Muscle of leg (tissue), 11 donors: Measurements from ENCODE around the gene CLSTN3. TPM values are rescaled to one million over a fixed set of nuclear protein-coding genes. Genes with fewer than 3 reads are reported as not detected.

Source experiments
- DNase-seq: peaks from one replicate; pipeline ENCODE4 v3.0.0; 2013
- H3K27ac ChIP-seq: one replicate; pipeline ENCODE4 v1.5.1; 2013; ENCODE audit warnings: mild to moderate bottlenecking, low read length, control low read depth
- H3K27me3 ChIP-seq: one replicate; pipeline ENCODE4 v1.6.1; 2013; ENCODE audit warnings: low read length; ENCODE audit not compliant: control insufficient read depth, insufficient read depth
- H3K36me3 ChIP-seq: one replicate; pipeline ENCODE4 v1.6.1; 2013; ENCODE audit warnings: low read length; ENCODE audit not compliant: control insufficient read depth, insufficient read depth
- H3K4me1 ChIP-seq: one replicate; pipeline ENCODE4 v1.6.1; 2013; ENCODE audit warnings: low read length; ENCODE audit not compliant: control insufficient read depth, insufficient read depth
- H3K4me3 ChIP-seq: one replicate; pipeline ENCODE4 v1.5.1; 2013; ENCODE audit warnings: low read length, control low read depth
- H3K9me3 ChIP-seq: replicated peaks from 2 replicates; pipeline ENCODE4 v1.6.1; 2013; ENCODE audit warnings: low read depth, low read length; ENCODE audit not compliant: control insufficient read depth
- WGBS: methylation state at CpG from one replicate; pipeline ENCODE4 v1.1.5; 2013; ENCODE audit warnings: missing lambda C conversion rate; ENCODE audit not compliant: insufficient coverage; 5-methylcytosine and 5-hydroxymethylcytosine counted together
- polyA plus RNA-seq, 8 donors: library from polyadenylated mRNA; unstranded; fragments of 120-200 nt; gene quantifications; one replicate each; pipeline versions ENCODE4 v1.2.1 to v1.2.3, GENCODE V29; 2013; ENCODE audit warnings: inconsistent platforms in 1 of 8, low replicate concordance in 1 of 8; ENCODE audit not compliant: insufficient read length in 8 of 8, insufficient read depth in 1 of 8
- total RNA-seq: library from RNA; stranded (reverse); fragments of 120-200 nt; gene quantifications from one replicate; pipeline ENCODE4 v1.2.4, GENCODE V29; 2013

CLSTN3 gene
- total and polyA plus RNA-seq, 9 donors, result 7.2 to 27.2 (median 20.5) TPM

DNA sequence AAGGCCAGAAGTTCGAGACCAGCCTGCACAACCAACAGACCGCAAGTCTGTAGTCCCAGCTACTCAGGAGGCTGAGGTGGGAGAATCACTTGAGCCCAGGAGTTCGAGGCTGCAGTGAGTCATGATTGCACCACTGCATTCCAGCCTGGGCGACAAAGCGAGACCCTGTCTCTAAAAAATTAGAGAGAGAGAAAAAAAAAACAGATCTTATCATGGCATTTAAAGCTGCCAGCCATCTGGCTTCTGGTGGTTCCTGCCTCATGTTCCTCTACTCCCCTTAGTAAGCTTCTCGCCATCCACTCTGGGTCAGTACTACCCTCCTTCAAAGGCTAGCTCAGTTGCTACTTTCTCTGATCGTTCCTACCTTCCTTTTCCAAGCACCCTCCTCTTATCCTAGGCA lies 16.1 kb downstream of the CLSTN3 start:
- WGBS, result 88% methylated on average over 5 of the region's 7 CpGs
- Histone ChIP-seq H3K27me3 (no peaks in the 10 kb centered on the region), H3K36me3 (peaks cover 38% of the 10 kb centered on the region), H3K9me3 (no peaks in the 10 kb centered on the region), H3K27ac (no peak overlapping the region), H3K4me1 (no peaks in the 10 kb centered on the region), H3K4me3 (no peak overlapping the region)
- no peak for DNase-seq

DNA sequence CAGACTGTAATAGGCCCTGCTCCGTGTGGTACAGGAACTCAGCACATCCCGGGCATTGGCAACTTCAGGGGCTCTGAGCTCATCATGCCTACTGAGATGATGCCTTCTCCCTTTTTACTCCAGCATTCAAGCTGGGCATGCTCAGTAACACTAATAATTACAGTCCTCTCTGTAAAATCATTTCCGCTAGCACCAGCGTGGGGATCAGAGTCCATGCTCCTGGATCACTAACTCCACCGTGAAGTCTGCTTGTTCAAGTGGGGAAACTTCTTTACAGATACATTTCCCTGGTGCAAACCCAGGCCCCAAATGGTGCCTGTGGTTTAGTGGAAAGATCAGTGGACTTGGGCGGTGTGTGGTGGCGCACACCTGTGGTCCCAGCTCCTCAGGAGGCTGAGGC lies 16.7 kb downstream of the CLSTN3 start:
- WGBS, result 93% methylated on average over 4 of the region's 7 CpGs
- Histone ChIP-seq H3K9me3 (no peaks in the 10 kb centered on the region), H3K4me3 (no peak overlapping the region), H3K36me3 (peaks cover 33% of the 10 kb centered on the region), H3K27ac (no peak overlapping the region), H3K27me3 (no peaks in the 10 kb centered on the region), H3K4me1 (no peaks in the 10 kb centered on the region)
- DNase-seq, result no peak

DNA sequence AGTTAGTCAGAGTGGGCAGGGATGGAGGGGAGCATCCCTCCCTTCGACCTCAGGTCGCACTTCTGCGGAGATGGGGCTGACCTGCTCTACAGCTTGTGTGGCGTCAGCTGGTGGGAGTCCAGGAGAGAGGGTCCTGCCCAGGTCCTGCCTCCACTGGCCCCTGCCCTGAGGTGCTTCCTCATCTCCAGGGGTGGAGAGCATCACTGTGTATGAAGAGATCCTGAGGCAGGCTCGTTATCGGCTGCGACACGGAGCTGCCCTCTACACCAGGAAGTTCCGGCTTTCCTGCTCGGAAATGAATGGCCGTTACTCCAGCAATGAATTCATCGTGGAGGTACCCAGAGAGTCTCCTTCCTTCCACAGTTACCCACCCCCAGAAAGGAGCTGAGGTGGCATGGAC lies 20.2 kb downstream of the CLSTN3 start:
- Histone ChIP-seq H3K27me3 (no peaks in the 10 kb centered on the region), H3K4me3 (no peak overlapping the region), H3K9me3 (no peaks in the 10 kb centered on the region), H3K36me3 (peaks cover 32% of the 10 kb centered on the region), H3K27ac (no peak overlapping the region), H3K4me1 (no peaks in the 10 kb centered on the region)
- WGBS, result 82% methylated on average over 6 of the region's 12 CpGs
- DNase-seq, result no peak

- Histone ChIP-seq H3K4me1 (no peaks in the 10 kb centered on the region), H3K36me3 (peaks cover 33% of the 10 kb centered on the region), H3K27ac (no peak overlapping the region), H3K27me3 (no peaks in the 10 kb centered on the region), H3K9me3 (no peaks in the 10 kb centered on the region), H3K4me3 (no peak overlapping the region)
- 91% methylated on average over 5 of the region's 6 CpGs for WGBS
- no peak for DNase-seq
Measured at GRCh38 chr12:7150841-7151240, 20.7 kb downstream of the CLSTN3 start.

GRCh38 chr12:7151532-7151931 lies 21.4 kb downstream of the CLSTN3 start:
- H3K27ac ChIP-seq, result no peak overlapping the region
- DNase-seq, result no peak
- peaks cover 33% of the 10 kb centered on the region for H3K36me3 ChIP-seq
- no peaks in the 10 kb centered on the region for H3K4me1 ChIP-seq
- H3K27me3 ChIP-seq, result no peaks in the 10 kb centered on the region
- WGBS, result no CpG with 5 or more reads among the region's 6 CpGs
- H3K9me3 ChIP-seq, result no peaks in the 10 kb centered on the region
- H3K4me3 ChIP-seq, result no peak overlapping the region

- Histone ChIP-seq H3K27me3 (no peaks in the 10 kb centered on the region), H3K27ac (no peak overlapping the region), H3K4me3 (no peak overlapping the region), H3K9me3 (no peaks in the 10 kb centered on the region), H3K36me3 (peaks cover 33% of the 10 kb centered on the region), H3K4me1 (no peaks in the 10 kb centered on the region)
- DNase-seq, result no peak
- no CpG with 5 or more reads among the region's 4 CpGs for WGBS
Measured at GRCh38 chr12:7152818-7153217, 22.6 kb downstream of the CLSTN3 start.

DNA sequence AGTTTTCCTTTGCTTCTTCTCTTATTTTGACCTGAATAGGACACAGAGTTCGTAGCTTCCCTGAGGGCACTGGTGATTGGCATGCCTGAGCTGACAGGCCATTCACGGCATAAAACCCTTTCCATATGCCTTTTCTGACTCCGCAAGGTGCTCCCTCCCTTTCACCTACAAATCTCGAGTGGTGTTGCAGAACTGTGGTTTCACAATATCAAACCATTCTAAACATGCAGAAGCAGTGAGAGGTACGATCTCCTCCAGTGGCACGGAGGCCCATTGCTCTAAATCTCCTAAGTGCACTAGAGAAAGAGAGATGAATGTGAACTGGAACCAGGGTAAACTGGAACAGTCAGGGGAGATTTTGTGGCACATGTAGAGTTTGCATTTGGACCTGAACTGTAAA lies 23.9 kb downstream of the CLSTN3 start:
- no peaks in the 10 kb centered on the region for H3K4me1 ChIP-seq
- H3K27ac ChIP-seq, result no peak overlapping the region
- H3K27me3 ChIP-seq, result no peaks in the 10 kb centered on the region
- 100% methylated on average over 2 of the region's 6 CpGs for WGBS
- no peaks in the 10 kb centered on the region for H3K9me3 ChIP-seq
- no peak for DNase-seq
- no peak overlapping the region for H3K4me3 ChIP-seq
- peaks cover 26% of the 10 kb centered on the region for H3K36me3 ChIP-seq

GRCh38 chr12:7154901-7155470 lies 24.8 kb downstream of the CLSTN3 start:
- 65% methylated on average over 8 of the region's 12 CpGs for WGBS
- no peaks in the 10 kb centered on the region for H3K9me3 ChIP-seq
- no peaks in the 10 kb centered on the region for H3K4me1 ChIP-seq
- no peaks in the 10 kb centered on the region for H3K27me3 ChIP-seq
- H3K36me3 ChIP-seq, result peaks cover 18% of the 10 kb centered on the region
- no peak overlapping the region for H3K4me3 ChIP-seq
- no peak for DNase-seq
- no peak overlapping the region for H3K27ac ChIP-seq

- 77% methylated on average over 7 of the region's 8 CpGs for WGBS
- Histone ChIP-seq H3K27ac (no peak overlapping the region), H3K9me3 (no peaks in the 10 kb centered on the region), H3K36me3 (peaks cover 14% of the 10 kb centered on the region), H3K4me1 (no peaks in the 10 kb centered on the region), H3K4me3 (no peak overlapping the region), H3K27me3 (no peaks in the 10 kb centered on the region)
- DNase-seq, result no peak
Measured at GRCh38 chr12:7155471-7156034, 25.4 kb downstream of the CLSTN3 start.

GRCh38 chr12:7156259-7157197 lies 26.4 kb downstream of the CLSTN3 start:
- no peaks in the 10 kb centered on the region for H3K9me3 ChIP-seq
- H3K4me3 ChIP-seq, result no peak overlapping the region
- no peaks in the 10 kb centered on the region for H3K4me1 ChIP-seq
- DNase-seq, result no peak
- H3K36me3 ChIP-seq, result peaks cover 11% of the 10 kb centered on the region
- WGBS, result 89% methylated on average over 21 of the region's 24 CpGs
- H3K27ac ChIP-seq, result no peak overlapping the region
- no peaks in the 10 kb centered on the region for H3K27me3 ChIP-seq
